ENCODE data around the gene BABAM2.
"Not testable (repeated sequence)": the region's sequence is repeated elsewhere in the genome, so short reads cannot be mapped to it uniquely, and the experiment has no call there.

- TF ChIP-seq, protein P1, sequence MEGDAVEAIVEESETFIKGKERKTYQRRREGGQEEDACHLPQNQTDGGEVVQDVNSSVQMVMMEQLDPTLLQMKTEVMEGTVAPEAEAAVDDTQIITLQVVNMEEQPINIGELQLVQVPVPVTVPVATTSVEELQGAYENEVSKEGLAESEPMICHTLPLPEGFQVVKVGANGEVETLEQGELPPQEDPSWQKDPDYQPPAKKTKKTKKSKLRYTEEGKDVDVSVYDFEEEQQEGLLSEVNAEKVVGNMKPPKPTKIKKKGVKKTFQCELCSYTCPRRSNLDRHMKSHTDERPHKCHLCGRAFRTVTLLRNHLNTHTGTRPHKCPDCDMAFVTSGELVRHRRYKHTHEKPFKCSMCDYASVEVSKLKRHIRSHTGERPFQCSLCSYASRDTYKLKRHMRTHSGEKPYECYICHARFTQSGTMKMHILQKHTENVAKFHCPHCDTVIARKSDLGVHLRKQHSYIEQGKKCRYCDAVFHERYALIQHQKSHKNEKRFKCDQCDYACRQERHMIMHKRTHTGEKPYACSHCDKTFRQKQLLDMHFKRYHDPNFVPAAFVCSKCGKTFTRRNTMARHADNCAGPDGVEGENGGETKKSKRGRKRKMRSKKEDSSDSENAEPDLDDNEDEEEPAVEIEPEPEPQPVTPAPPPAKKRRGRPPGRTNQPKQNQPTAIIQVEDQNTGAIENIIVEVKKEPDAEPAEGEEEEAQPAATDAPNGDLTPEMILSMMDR (IDR thresholded peaks at IDR 0.05) = not testable (repeated sequence)
- TF ChIP-seq POLR2A (IDR thresholded peaks at IDR 0.05) = not testable (repeated sequence)
Observed at GRCh38 chr2:28255231-28255630, 364.7 kb downstream of the BABAM2 start.

All from heart left ventricle (tissue), 13 donors.